HepG2 (cell line): ENCODE results near the gene LCMT2. TPM values are rescaled to one million over a fixed set of nuclear protein-coding genes. Genes with fewer than 3 reads are reported as not detected.

Experiments used
- BCLAF1 ChIP-seq: fragments of 450-650 bp; IDR thresholded peaks from 2 replicates; pipeline ENCODE4 v1.6.1; 2017; ENCODE audit warnings: mild to moderate bottlenecking
- IRF2 ChIP-seq: IDR thresholded peaks from 2 replicates; pipeline ENCODE4 v1.6.1; 2018; ENCODE audit warnings: missing genetic modification reagents, missing compliant biosample characterization
- TBL1XR1 ChIP-seq: fragments of 150-350 bp; IDR thresholded peaks from 2 replicates; pipeline ENCODE4 v1.6.1; 2014; ENCODE audit warnings: borderline replicate concordance, low read length; ENCODE audit not compliant: partially characterized antibody
- ZBTB4 ChIP-seq: sonication (generic); formaldehyde crosslinking; IDR thresholded peaks from 2 replicates; pipeline ENCODE4 v1.4.0; 2020; ENCODE audit warnings: missing genetic modification reagents, mild to moderate bottlenecking, borderline replicate concordance
- ZEB1 ChIP-seq: IDR thresholded peaks from 2 replicates; pipeline ENCODE4 v1.6.1; 2012; ENCODE audit warnings: mild to moderate bottlenecking, low read depth, inconsistent platforms; ENCODE audit not compliant: insufficient replicate concordance
- ZHX2 ChIP-seq, 2 experiments: sonication (generic) in 1 of 2; formaldehyde crosslinking in 1 of 2; IDR thresholded peaks; 2 replicates each; pipeline versions ENCODE4 v1.6.1 to v1.9.0; 2014 to 2022; ENCODE audit warnings: antibody characterized with exemption in 1 of 2, borderline replicate concordance in 1 of 2, inconsistent platforms in 1 of 2, low read depth in 1 of 2, missing genetic modification reagents in 1 of 2
- ZNF121 ChIP-seq: sonication (generic); formaldehyde crosslinking; IDR thresholded peaks from 2 replicates; pipeline ENCODE4 v1.5.0; 2020; ENCODE audit warnings: mild to moderate bottlenecking, missing genetic modification reagents
- ZNF614 ChIP-seq: IDR thresholded peaks from 2 replicates; pipeline ENCODE4 v1.6.1; 2018; ENCODE audit warnings: missing biosample characterization, missing genetic modification reagents, inconsistent platforms, borderline replicate concordance
- ZNF652 ChIP-seq: IDR thresholded peaks from 2 replicates; pipeline ENCODE4 v1.6.1; 2016; ENCODE audit warnings: low read depth, borderline replicate concordance
- ZNF891 ChIP-seq: sonication (generic); formaldehyde crosslinking; IDR thresholded peaks from 2 replicates; pipeline ENCODE4 v1.5.0; 2020; ENCODE audit warnings: mild to moderate bottlenecking, missing genetic modification reagents
- ZSCAN25 ChIP-seq: sonication (generic); formaldehyde crosslinking; IDR thresholded peaks from 2 replicates; pipeline ENCODE4 v1.8.0; 2022; ENCODE audit warnings: mild to moderate bottlenecking, missing genetic modification reagents
- polyA plus RNA-seq, 8 experiments: library from polyadenylated mRNA; depleted of rRNA in 3 of 8; stranded (reverse) in 7 of 8; unstranded in 1 of 8; fragments of >200 nt; fragmentation: Illumina TruSeq in 4 of 8; extraction: Trizol in 4 of 8; gene quantifications; 2 replicates each; pipeline versions ENCODE4 v1.2.1 to v1.2.3, GENCODE V29; 2011 to 2016; ENCODE audit warnings: low read depth in 4 of 8, missing spikeins in 1 of 8, mixed read lengths in 1 of 8; ENCODE audit not compliant: insufficient read depth in 1 of 8
- total RNA-seq, 5 experiments: library from RNA; depleted of rRNA; stranded (reverse); fragments of >200 nt; fragmentation: Illumina TruSeq; extraction: Trizol; gene quantifications; 2 replicates each; pipeline ENCODE4 v1.2.3, GENCODE V29; 2016; ENCODE audit warnings: low read depth in 1 of 5
- TF ChIP-seq, protein P1 (sequence below): IDR thresholded peaks from 2 replicates; pipeline ENCODE4 v1.6.1; 2016; ENCODE audit warnings: low read depth

LCMT2 gene
- total and polyA plus RNA-seq, 2 of the 13 experiments (the other 11 are each of a cell fraction or from before 2014, with no cell fraction given) = 6.9 to 9.1 TPM

- TF ChIP-seq ZHX2 (IDR thresholded peaks at IDR 0.05; ENCODE audit: low read depth) (no peak), ZHX2 (CRISPR knock-in tag; IDR thresholded peaks at IDR 0.05; ENCODE audit: borderline replicate concordance) (no peak), BCLAF1 (no peak), TBL1XR1 (no peak), ZNF121 (no peak), ZBTB4 (CRISPR knock-in tag) (no peak), IRF2 (CRISPR knock-in tag) (0 out of 2 replicates have a peak, but pooled peaks have one; percentile 26), ZEB1 (no peak), ZNF652 (CRISPR knock-in tag) (no peak), ZNF891 (CRISPR knock-in tag) (0 out of 2 replicates have a peak, but pooled peaks have one; percentile 11), ZSCAN25 (CRISPR knock-in tag) (no peak), ZNF614 (CRISPR knock-in tag) (no peak; the same call in 1 of the 2 replicates)
- TF ChIP-seq, protein P1, sequence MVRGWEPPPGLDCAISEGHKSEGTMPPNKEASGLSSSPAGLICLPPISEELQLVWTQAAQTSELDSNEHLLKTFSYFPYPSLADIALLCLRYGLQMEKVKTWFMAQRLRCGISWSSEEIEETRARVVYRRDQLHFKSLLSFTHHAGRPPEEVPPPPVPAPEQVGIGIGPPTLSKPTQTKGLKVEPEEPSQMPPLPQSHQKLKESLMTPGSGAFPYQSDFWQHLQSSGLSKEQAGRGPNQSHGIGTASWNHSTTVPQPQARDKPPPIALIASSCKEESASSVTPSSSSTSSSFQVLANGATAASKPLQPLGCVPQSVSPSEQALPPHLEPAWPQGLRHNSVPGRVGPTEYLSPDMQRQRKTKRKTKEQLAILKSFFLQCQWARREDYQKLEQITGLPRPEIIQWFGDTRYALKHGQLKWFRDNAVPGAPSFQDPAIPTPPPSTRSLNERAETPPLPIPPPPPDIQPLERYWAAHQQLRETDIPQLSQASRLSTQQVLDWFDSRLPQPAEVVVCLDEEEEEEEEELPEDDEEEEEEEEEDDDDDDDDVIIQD (CRISPR knock-in tag) = peak; percentile 37; the same call in 1 of the 2 replicates
Measured at GRCh38 chr15:43329960-43330779, at the start of gene LCMT2 (continued).
